ENCODE data around the gene LIPG. TPM values are rescaled to one million over a fixed set of nuclear protein-coding genes. Genes with fewer than 3 reads are reported as not detected.

The LIPG gene
- total RNA-seq, 4 donors from 2014 or later, result 0.12 to 13.9 (median 2.1) TPM

DNA sequence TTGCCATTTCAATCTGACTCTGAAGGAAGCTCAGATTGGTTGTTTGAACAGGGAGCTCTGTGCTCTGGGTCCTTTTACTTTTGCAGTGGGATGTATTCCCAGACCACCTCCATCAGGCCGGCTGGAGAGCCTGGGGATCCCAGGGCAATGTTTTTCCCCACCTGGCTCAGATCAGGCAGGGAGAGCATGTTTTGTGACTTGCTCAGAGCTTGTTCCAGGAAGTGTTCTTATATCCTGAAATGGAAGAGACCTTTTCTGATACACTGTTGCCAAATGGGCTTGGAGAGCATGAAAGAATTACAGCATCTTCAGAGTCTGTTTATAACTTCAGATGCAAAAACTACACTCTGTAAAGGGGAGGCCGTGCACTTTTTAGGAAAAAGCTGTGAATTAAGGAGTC, 56.0 kb downstream of the LIPG start:
- Histone ChIP-seq H3K27ac (no peak overlapping the region), H3K4me1 (peaks cover 0 to 4% (median 0%) of the 10 kb centered on the region in 3 donors)
- intact Hi-C loops (cut with DNase I), result no loop called here

DNA sequence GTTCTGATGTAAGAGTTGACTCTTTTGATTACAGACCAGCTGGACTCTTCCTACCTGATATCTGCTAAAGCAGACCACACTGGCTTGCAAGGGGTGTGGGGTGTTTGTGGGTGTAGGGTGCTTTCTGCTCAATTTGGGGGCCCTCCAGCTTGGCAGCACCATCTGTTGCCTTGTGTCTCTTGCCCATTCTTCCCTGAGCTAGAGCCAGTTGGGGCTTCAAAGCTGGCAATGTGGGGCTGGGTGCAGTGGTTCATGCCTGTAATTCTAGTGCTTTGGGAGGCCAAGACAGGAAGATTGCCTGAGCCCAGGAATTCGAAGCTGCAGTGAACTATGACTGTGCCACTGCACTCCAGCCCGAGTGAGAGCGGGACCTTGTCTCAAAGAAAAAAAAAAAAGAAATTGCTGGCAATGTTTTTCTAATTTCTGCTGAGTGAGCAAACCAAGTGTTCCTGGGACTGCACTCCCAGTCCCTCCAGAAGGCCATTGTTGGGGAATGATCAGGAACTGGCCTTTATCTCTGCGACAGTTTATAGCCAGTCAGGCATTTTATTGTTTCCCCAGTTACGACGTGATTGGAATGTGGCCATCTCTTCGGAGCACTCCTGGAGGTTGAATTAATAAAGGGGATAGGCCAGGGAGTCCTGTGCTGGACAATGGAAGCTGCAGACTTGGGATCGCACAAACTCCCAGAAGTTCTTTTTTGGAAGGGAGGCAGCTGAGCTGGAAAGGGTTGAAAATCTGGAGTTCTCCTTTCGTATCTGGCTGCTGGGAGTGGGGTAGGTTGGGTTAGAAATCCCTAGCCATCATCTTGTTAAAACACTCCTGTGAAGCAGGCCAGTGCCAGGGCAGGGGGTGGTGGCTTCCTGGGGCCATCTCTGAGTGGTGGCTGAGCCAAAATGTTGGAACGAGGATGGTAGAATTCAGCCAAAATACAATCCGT, 57.2 kb downstream of the LIPG start:
- Histone ChIP-seq H3K4me1 (peaks cover 0 to 4% (median 0%) of the 10 kb centered on the region in 3 donors), H3K36me3 (no peaks in the 10 kb centered on the region), H3K9me3 (no peaks in the 10 kb centered on the region), H3K4me3 (no peak overlapping the region), H3K27me3 (peaks cover 0 to 25% (median 0%) of the 10 kb centered on the region in 4 donors), H3K27ac (no peak overlapping the region)
- DNase-seq, result no peak
- intact Hi-C loops (cut with DNase I), result no loop called here
- 58 to 63% methylated on average over 10 to 11 of the region's 11 CpGs for WGBS, 2 donors
- TF ChIP-seq, protein P1, sequence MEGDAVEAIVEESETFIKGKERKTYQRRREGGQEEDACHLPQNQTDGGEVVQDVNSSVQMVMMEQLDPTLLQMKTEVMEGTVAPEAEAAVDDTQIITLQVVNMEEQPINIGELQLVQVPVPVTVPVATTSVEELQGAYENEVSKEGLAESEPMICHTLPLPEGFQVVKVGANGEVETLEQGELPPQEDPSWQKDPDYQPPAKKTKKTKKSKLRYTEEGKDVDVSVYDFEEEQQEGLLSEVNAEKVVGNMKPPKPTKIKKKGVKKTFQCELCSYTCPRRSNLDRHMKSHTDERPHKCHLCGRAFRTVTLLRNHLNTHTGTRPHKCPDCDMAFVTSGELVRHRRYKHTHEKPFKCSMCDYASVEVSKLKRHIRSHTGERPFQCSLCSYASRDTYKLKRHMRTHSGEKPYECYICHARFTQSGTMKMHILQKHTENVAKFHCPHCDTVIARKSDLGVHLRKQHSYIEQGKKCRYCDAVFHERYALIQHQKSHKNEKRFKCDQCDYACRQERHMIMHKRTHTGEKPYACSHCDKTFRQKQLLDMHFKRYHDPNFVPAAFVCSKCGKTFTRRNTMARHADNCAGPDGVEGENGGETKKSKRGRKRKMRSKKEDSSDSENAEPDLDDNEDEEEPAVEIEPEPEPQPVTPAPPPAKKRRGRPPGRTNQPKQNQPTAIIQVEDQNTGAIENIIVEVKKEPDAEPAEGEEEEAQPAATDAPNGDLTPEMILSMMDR (IDR thresholded peaks at IDR 0.05), result no peak
- TF ChIP-seq POLR2A (IDR thresholded peaks at IDR 0.05), result no peak

More for the DNA sequence above, 56.0 kb downstream of the LIPG start:
- TF ChIP-seq, protein P1 (IDR thresholded peaks at IDR 0.05), result no peak
- no peak for TF ChIP-seq POLR2A (IDR thresholded peaks at IDR 0.05)
- H3K4me3 ChIP-seq, result no peak overlapping the region
- peaks cover 0 to 25% (median 0%) of the 10 kb centered on the region in 4 donors for H3K27me3 ChIP-seq
- no peaks in the 10 kb centered on the region for H3K36me3 ChIP-seq
- H3K9me3 ChIP-seq, result no peaks in the 10 kb centered on the region
- DNase-seq, result no peak
- WGBS, 2 donors, result 50 to 62% methylated on average over 2 of the region's 2 CpGs

DNA sequence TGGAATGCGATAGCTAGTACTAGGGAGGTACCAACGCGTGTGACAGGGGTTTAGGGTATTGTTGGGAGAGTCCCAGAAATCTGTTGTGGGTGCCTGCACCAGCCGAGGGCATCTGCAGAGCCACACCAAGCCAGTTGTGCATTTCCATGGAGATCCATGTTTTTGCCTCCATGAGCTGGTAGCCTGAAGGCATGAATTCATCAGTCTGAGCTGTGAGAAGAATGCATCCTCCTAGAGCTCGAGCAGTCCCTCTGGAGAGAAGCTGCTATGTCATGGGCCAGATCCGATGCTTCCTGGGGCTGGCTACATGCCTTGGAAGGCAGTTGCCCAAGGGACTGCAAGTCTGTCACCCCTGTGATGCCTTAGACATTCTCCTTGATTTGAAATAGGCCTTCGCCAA, 57.9 kb downstream of the LIPG start:
- Histone ChIP-seq H3K36me3 (no peaks in the 10 kb centered on the region), H3K4me3 (no peak overlapping the region), H3K27ac (no peak overlapping the region), H3K9me3 (no peaks in the 10 kb centered on the region), H3K4me1 (peaks cover 0 to 4% (median 0%) of the 10 kb centered on the region in 3 donors), H3K27me3 (peaks cover 0 to 25% (median 0%) of the 10 kb centered on the region in 4 donors)
- intact Hi-C loops (cut with DNase I), result no loop called here
- TF ChIP-seq, protein P1 (IDR thresholded peaks at IDR 0.05), result no peak
- no peak for TF ChIP-seq POLR2A (IDR thresholded peaks at IDR 0.05)
- no peak for DNase-seq
- WGBS, 2 donors, result 54 to 86% methylated on average over 6 to 7 of the region's 7 CpGs

DNA sequence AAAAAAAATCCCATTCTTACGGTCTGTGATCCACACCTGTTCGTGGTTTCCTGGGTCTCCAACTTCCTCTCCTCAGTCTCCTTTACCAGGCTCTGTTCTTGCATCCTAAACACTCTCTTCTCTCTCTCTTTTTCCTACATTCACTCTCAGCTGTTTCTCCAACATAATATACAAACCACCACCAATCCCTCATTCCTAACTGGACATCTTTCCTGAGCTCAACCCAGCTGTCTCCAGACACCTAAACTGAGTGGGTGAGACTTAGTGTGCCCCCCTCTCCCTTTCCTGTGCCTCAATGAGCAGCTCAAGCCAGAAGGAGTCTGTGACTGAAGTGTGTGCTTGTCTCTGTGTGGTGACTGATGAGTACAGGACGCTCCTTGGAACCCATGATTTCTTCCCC, 59.4 kb downstream of the LIPG start:
- intact Hi-C loops (cut with DNase I), result no loop called here
- H3K4me1 ChIP-seq, result peaks cover 0 to 4% (median 0%) of the 10 kb centered on the region in 3 donors
- H3K9me3 ChIP-seq, result no peaks in the 10 kb centered on the region
- peaks cover 0 to 29% (median 0%) of the 10 kb centered on the region in 4 donors for H3K27me3 ChIP-seq
- no peak for DNase-seq
- no peak overlapping the region for H3K4me3 ChIP-seq
- H3K27ac ChIP-seq, result no peak overlapping the region
- TF ChIP-seq POLR2A (IDR thresholded peaks at IDR 0.05), result no peak
- TF ChIP-seq, protein P1 (IDR thresholded peaks at IDR 0.05), result no peak
- no peaks in the 10 kb centered on the region for H3K36me3 ChIP-seq
- 31 to 48% methylated on average over 3 of the region's 3 CpGs for WGBS, 2 donors

DNA sequence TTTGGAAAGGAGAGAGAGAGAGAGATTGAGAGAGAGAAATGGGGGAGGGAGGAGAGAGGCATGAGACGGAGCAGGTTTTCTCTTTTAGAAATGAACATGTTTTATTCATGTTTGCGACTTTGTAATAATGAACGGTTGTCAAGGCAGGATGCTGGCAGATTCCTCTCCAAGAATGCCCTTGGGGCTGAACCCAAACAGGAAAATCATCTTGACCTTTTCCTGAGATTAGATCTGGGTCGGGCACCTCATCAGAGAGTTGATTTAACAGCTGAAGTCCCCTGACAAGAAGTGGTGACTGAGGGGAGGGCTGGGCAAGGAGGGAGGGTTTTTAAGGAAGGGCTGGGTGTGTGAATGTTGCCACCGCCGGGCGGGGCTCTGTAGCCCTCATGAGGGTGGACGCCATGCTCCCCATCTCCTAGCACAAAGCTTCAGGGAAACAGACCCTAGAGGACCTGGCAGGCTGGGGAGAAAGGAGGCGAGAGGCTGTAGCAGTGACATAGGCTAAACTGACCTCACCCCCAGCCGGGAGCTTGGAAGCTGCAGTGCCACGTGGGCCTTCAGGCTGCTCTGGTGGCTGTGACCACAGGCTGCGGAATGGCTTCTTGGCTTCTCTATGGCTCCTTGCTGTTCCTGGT, 60.0 kb downstream of the LIPG start:
- Histone ChIP-seq H3K4me3 (no peak overlapping the region), H3K36me3 (no peaks in the 10 kb centered on the region), H3K4me1 (peaks cover 0 to 4% (median 0%) of the 10 kb centered on the region in 3 donors), H3K27me3 (peaks cover 0 to 29% (median 0%) of the 10 kb centered on the region in 4 donors), H3K27ac (no peak overlapping the region), H3K9me3 (no peaks in the 10 kb centered on the region)
- TF ChIP-seq POLR2A (IDR thresholded peaks at IDR 0.05), result no peak
- TF ChIP-seq, protein P1 (IDR thresholded peaks at IDR 0.05), result no peak
- 50 to 53% methylated on average over 12 of the region's 12 CpGs for WGBS, 2 donors
- intact Hi-C loops (cut with DNase I), result no loop called here
- no peak for DNase-seq

Measured in esophagus squamous epithelium (tissue), 5 donors.